Posterior vena cava (tissue), 2 donors: ENCODE measurements around the gene SPANXA1. TPM values are rescaled to one million over a fixed set of nuclear protein-coding genes. Genes with fewer than 3 reads are reported as not detected.
A peak's percentile ranks its signal among the peaks of the same experiment; 100 is the strongest.
"Not testable (repeated sequence)": the region's sequence is repeated elsewhere in the genome, so short reads cannot be mapped to it uniquely, and the experiment has no call there.

Source experiments
- DNase-seq: peaks from one replicate; pipeline ENCODE4 v3.0.0-alpha.2; 2020; ENCODE audit warnings: low spot score
- intact Hi-C, 2 donors: fragments of 100-400 bp; cut with DNase I; formaldehyde crosslinking; loops; one replicate each; pipeline versions ENCODE4 v1.14.1 to v1.14.2; 2022 to 2023
- long read RNA-seq, 2 donors: library from polyadenylated mRNA; unstranded; transcript quantifications; one replicate each; pipeline ENCODE4 v2.0.0, GENCODE V29; 2020 to 2021
- total RNA-seq, 2 donors: library from RNA; stranded (reverse); fragmentation: NEBNext Ultra II Directional; extraction: Animal tissue kit (Norgen Biotek cat#: 25700); gene quantifications; one replicate each; pipeline ENCODE4 v1.2.1, GENCODE V29; 2021
- donor health status: DM: yes; HTN: yes; CAD: no.
- donor health status: DM: yes; HTN: yes; CAD: no.

Gene SPANXA1, protein sequence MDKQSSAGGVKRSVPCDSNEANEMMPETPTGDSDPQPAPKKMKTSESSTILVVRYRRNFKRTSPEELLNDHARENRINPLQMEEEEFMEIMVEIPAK
- not detected for total RNA-seq
- long read RNA-seq, donor 1, result 0 reads
- long read RNA-seq, donor 2, result 0 reads

DNA sequence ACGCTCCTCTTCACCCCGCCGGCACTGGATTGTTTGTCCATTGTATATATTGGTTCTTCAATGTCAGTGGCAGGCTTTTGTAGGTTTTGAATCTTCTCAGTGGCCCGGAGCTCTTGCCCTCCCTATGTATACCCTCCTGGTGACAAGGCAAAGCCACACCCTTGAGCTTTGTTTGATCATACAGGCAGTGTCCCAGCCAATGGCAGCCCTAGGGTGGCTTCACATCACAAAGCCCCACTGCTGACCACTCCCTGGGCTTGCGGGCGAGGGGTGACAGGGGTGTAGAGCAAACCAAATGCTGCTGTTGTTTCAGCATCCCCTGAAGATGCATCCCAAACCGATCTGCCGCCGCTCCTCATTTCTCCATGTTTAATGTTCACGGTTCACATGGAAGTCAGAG is at the start of gene SPANXA1:
Gene SPANXA1, minus strand, starts transcription at position 101 of the 400 bp plus-strand sequence. Its CDS starts 60 bp downstream, at position 41.
- intact Hi-C loops, result not testable (repeated sequence)

DNA sequence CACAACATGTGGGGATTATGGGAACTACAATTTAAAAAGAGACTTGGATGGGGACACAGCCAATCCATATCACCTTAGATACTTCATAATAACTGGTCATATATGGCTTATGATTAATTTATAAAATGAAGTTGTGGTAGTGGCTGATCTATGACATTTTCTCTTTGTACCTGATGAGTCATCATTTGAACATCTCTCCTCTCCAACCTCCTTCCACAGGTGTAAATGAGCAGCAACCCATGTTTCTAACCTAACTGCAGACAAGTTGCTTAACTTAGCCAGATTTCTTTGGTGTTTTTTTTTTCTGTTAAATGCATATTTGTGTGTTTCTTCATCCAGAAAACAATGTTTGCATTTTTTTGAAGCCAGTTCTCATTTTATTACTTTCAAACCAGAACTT is 47.6 kb upstream of the SPANXA1 start:
- intact Hi-C loops, result no loop called here

More for the DNA sequence above, at the start of gene SPANXA1:
- not testable (repeated sequence) for DNase-seq

DNA sequence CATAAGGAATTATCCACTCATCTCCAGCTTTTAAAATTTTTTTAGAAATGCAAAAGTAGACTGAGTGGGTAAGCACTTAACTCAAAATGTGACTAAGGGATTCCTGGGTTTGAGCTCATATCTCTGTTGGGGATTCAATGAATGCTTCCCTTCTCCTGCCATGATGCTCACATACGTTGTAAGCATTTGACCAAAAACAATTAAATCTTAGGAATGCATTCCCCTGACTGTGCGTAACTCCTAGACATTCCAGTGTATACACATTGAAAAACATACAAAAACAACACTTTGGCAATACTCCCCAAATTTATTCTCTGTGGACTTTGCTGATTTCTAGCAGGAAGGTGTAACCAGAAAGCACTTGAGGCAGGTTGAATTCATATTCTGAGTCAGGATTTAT is 34.8 kb upstream of the SPANXA1 start:
- no peak for DNase-seq
- intact Hi-C loops, result no loop called here

More for the DNA sequence above, 47.6 kb upstream of the SPANXA1 start:
- DNase-seq, result no peak

DNA sequence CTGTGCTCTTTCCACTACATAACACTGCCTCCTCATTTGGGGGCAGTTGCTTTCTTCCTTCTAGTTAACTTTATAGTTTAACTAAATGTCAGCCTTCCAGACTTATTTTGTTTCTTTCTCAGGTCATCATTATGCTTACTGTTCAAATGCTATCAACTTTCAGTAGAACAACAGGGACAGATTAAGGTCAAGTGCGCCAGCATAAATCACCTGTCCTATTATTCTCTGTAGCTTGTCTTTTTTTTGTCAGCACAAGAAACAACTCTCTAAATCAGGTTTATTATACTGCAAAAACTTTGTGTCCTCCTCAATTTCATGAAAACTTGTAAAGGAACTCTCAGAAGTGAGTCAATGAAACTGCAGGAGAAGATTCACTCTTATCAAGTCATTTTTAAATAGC is 24.6 kb upstream of the SPANXA1 start:
- intact Hi-C loops, result no loop called here
- no peak for DNase-seq

DNA sequence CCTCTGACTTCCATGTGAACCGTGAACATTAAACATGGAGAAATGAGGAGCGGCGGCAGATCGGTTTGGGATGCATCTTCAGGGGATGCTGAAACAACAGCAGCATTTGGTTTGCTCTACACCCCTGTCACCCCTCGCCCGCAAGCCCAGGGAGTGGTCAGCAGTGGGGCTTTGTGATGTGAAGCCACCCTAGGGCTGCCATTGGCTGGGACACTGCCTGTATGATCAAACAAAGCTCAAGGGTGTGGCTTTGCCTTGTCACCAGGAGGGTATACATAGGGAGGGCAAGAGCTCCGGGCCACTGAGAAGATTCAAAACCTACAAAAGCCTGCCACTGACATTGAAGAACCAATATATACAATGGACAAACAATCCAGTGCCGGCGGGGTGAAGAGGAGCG is 4.9 kb upstream of the SPANXA1 start, which contains the start of gene SPANXA2:
Gene SPANXA2, plus strand, starts transcription at position 301 of the 400 bp plus-strand sequence. Its CDS starts 60 bp downstream, at position 361.
- intact Hi-C loops, DNase-seq: not testable (repeated sequence)

DNA sequence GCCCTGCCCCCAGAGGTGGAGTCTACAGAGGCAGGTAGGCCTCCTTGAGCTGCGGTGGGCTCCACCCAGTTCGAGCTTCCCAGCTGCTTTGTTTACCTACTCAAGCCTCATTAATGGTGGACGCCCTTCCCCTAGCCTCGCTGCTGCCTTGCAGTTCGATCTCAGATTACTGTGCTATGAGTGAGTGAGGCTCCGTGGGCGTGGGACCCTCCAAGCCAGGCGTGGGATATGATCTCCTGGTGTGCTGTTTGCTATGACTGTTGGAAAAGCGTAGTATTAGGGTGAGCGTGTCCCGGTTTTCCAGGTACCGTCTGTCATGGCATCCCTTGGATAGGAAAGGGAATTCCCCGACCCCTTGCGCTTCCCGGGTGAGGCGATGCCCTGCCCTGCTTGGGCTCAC is 42.0 kb downstream of the SPANXA1 start:
- DNase-seq, result peak; percentile 50
- intact Hi-C loops, result not testable (repeated sequence)

Other genes starting within 250 kb of the SPANXA1 start
- not detected for gene SPANXA2, start 5.0 kb upstream of the SPANXA1 start, total RNA-seq
- gene SPANXD, start 114.0 kb upstream of the SPANXA1 start, total RNA-seq, result not detected